Activated naive CD8-positive, alpha-beta T cell treated with anti-CD3 and anti-CD28 coated beads, Interleukin-2, amount 10 ng/mL, durations not matched to agents 7 days and 5 days (primary cell): ENCODE measurements around the gene PARVG. TPM values are rescaled to one million over a fixed set of nuclear protein-coding genes. Genes with fewer than 3 reads are reported as not detected.

Experiments used
- ATAC-seq: fragments of 150-1000 bp; cut with Tn5 transposase; one replicate; pipeline ENCODE4 v1.10.0; 2021; ENCODE audit warnings: low read depth, moderate library complexity
- POLR2A ChIA-PET: fragments of 350-600 bp; sonication (Branson Sonifier 250); formaldehyde crosslinking; loops from one replicate; lab custom pipeline; 2021; ENCODE audit warnings: antibody characterized with exemption; lab: Charles Lee
- DNase-seq: peaks from one replicate; pipeline ENCODE4 v3.0.0; 2021
- H3K27ac Mint-ChIP-seq: one replicate; pipeline ENCODE4 v1.8.0; 2022; ENCODE audit warnings: mild to moderate bottlenecking, mixed read lengths
- H3K27me3 Mint-ChIP-seq: one replicate; pipeline ENCODE4 v1.8.0; 2022; ENCODE audit warnings: mild to moderate bottlenecking, moderate library complexity, mixed read lengths
- H3K36me3 Mint-ChIP-seq: one replicate; pipeline ENCODE4 v1.8.0; 2021; ENCODE audit warnings: mild to moderate bottlenecking, mixed read lengths
- H3K4me1 Mint-ChIP-seq: one replicate; pipeline ENCODE4 v1.8.0; 2021; ENCODE audit warnings: mixed read lengths
- H3K4me3 Mint-ChIP-seq: one replicate; pipeline ENCODE4 v1.8.0; 2022; ENCODE audit warnings: mild to moderate bottlenecking, moderate library complexity, mixed read lengths
- H3K9me3 Mint-ChIP-seq: one replicate; pipeline ENCODE4 v1.8.0; 2021; ENCODE audit warnings: mixed read lengths
- total RNA-seq, 2 experiments: library from RNA; stranded (reverse); gene quantifications; one replicate each; pipeline ENCODE4 v1.2.3, GENCODE V29; 2021

The PARVG gene
- total RNA-seq, 2 experiments from 2014 or later: 238 to 241 TPM

DNA sequence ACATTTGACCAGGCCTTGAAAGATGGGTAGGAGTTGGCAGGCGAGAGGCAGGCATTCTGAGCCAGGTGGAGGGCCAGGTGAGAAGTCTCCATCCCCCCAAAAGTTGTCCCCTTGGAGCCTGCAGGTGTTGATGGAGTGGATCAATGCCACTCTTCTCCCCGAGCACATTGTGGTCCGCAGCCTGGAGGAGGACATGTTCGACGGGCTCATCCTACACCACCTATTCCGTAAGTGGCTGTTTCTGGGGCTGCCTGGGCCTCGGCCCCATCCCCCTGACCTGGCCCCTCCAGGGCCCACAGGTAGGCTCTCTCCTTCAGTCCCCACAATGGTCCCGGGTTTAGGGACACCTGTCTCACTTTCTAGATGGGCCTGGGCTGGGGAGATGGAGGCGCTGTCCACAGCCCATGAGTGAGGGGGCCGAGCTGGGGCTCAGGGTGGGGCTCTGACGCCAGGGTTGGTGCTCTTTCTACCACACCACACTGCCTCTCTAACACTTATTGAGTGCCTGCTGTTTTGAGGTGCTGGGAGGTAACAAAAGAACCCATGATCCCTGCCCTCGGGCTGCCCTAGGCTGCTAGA is 7.0 kb downstream of the PARVG start:
- Mint-ChIP-seq H3K9me3 (no peaks in the 10 kb centered on the region), H3K36me3 (peaks cover 9% of the 10 kb centered on the region), H3K27ac (no peak overlapping the region), H3K4me3 (no peak overlapping the region), H3K27me3 (no peaks in the 10 kb centered on the region), H3K4me1 (peaks cover 19% of the 10 kb centered on the region)
- ATAC-seq: no peak
- POLR2A ChIA-PET: interaction anchor here (0.9 to 1.4 kb wide), 2 partner anchors 13 to 20 kb away, joined by 3 read pairs; no protein-coding TSS in a partner anchor
- DNase-seq: peak; percentile 28

GRCh38 chr22:44188316-44188715 is 7.6 kb downstream of the PARVG start:
- H3K4me1 Mint-ChIP-seq: peaks cover 19% of the 10 kb centered on the region
- peaks cover 13% of the 10 kb centered on the region for H3K36me3 Mint-ChIP-seq
- H3K9me3 Mint-ChIP-seq: no peaks in the 10 kb centered on the region
- H3K27me3 Mint-ChIP-seq: no peaks in the 10 kb centered on the region
- H3K4me3 Mint-ChIP-seq: no peak overlapping the region
- POLR2A ChIA-PET: interaction anchor here (0.9 to 1.4 kb wide), 2 partner anchors 12 to 19 kb away, joined by 3 read pairs; no protein-coding TSS in a partner anchor
- H3K27ac Mint-ChIP-seq: no peak overlapping the region
- ATAC-seq (no peak), DNase-seq (peak; percentile 28)

DNA sequence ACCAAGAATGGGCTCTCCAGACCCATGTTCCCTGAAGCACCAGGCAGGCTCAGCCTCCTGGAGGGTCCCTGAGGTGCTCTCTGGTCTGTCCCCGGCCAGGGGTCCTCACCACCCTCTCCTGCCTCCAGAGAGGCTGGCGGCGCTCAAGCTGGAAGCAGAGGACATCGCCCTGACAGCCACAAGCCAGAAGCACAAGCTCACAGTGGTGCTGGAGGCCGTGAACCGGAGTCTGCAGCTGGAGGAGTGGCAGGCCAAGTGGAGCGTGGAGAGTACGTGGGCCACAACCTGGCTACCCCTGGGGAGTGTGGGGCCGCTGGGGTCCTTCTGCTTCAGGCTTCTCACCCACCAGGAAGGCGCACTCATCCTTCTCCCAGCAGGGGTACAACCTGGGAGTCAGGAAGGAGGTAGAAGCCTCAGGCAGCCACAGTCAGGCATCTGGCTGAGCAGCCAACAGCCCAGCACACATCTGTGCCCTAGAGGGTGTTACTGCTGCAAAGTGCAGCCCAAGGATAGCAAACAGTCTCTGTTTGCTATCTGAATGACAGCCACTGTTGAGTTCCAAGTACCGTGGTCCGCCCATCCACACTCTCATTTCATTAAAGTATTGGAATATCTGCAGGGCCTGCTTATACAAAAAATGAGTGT is 8.4 kb downstream of the PARVG start:
- H3K4me3 Mint-ChIP-seq: no peak overlapping the region
- peaks cover 19% of the 10 kb centered on the region for H3K36me3 Mint-ChIP-seq
- peaks cover 23% of the 10 kb centered on the region for H3K4me1 Mint-ChIP-seq
- peak overlapping the region; percentile 51 for H3K27ac Mint-ChIP-seq
- POLR2A ChIA-PET: interaction anchor here (1.4 kb wide), 1 partner anchor 11 kb away, joined by 3 read pairs; no protein-coding TSS in a partner anchor
- no peak for ATAC-seq
- H3K27me3 Mint-ChIP-seq: no peaks in the 10 kb centered on the region
- DNase-seq: peak; percentile 24
- no peaks in the 10 kb centered on the region for H3K9me3 Mint-ChIP-seq

- no peaks in the 10 kb centered on the region for H3K9me3 Mint-ChIP-seq
- H3K36me3 Mint-ChIP-seq: peaks cover 26% of the 10 kb centered on the region
- no peak for DNase-seq
- no peaks in the 10 kb centered on the region for H3K27me3 Mint-ChIP-seq
- H3K4me3 Mint-ChIP-seq: no peak overlapping the region
- H3K27ac Mint-ChIP-seq: no peak overlapping the region
- POLR2A ChIA-PET: interaction anchor here (2.3 kb wide), 1 partner anchor 8 kb away, joined by 13 read pairs; the partner anchor contains the start of gene PARVG
- no peak for ATAC-seq
- H3K4me1 Mint-ChIP-seq: peaks cover 25% of the 10 kb centered on the region
Observed at GRCh38 chr22:44190381-44190976, 9.8 kb downstream of the PARVG start.

- no peak overlapping the region for H3K4me3 Mint-ChIP-seq
- H3K27me3 Mint-ChIP-seq: no peaks in the 10 kb centered on the region
- peaks cover 24% of the 10 kb centered on the region for H3K36me3 Mint-ChIP-seq
- ATAC-seq: no peak
- DNase-seq: peak; percentile 28
- no peak overlapping the region for H3K27ac Mint-ChIP-seq
- H3K4me1 Mint-ChIP-seq: peaks cover 25% of the 10 kb centered on the region
- POLR2A ChIA-PET: interaction anchor here (2.3 kb wide), 1 partner anchor 9 kb away, joined by 13 read pairs; the partner anchor contains the start of gene PARVG
- H3K9me3 Mint-ChIP-seq: no peaks in the 10 kb centered on the region
Observed at GRCh38 chr22:44191036-44191454, 10.3 kb downstream of the PARVG start.

DNA sequence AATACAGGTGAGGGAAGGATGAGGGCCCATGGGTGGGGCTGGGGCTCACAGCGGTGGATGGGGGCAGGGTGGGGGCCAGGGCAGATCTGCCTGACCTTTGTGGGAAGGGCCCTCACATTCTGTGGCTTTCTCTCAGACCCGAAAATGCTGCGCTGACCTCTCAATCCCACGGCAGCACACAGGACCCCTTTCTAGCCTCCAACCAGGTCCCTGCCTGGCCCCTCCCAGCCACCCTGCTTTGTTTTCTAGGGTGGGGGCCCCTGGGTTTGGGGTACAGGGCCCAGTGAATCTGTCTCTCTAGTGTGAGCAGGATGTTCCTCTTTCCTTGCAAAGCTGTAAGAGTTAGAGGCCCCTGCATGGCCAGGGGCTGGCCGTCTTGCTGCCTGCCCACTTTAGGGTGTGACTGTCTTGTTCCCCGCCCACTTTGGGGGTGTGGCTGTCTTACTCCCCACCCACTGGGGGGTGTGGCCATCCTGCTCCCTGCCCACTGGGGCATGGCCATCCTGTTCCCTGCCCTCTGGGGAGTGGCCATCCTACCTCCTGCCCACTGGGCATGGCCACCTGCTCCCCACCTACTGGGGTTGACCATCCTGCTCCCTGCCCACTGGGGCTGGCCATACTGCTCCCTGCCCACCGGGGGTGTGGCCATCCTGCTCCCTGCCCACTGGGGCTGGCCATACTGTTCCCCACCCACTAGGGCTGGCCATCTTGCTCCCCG is 11.5 kb downstream of the PARVG start:
- ATAC-seq: peak; percentile 40
- H3K9me3 Mint-ChIP-seq: no peaks in the 10 kb centered on the region
- DNase-seq: peak; percentile 70
- peaks cover 24% of the 10 kb centered on the region for H3K36me3 Mint-ChIP-seq
- no peaks in the 10 kb centered on the region for H3K27me3 Mint-ChIP-seq
- peaks cover 23% of the 10 kb centered on the region for H3K4me1 Mint-ChIP-seq
- no peak overlapping the region for H3K27ac Mint-ChIP-seq
- POLR2A ChIA-PET: interaction anchor here (2.3 kb wide), 1 partner anchor 10 kb away, joined by 13 read pairs; the partner anchor contains the start of gene PARVG
- H3K4me3 Mint-ChIP-seq: no peak overlapping the region

GRCh38 chr22:44192816-44193534 is 12.2 kb downstream of the PARVG start:
- Mint-ChIP-seq H3K27me3 (no peaks in the 10 kb centered on the region), H3K4me1 (peaks cover 21% of the 10 kb centered on the region), H3K9me3 (no peaks in the 10 kb centered on the region), H3K27ac (peak overlapping the region; percentile 50), H3K36me3 (peaks cover 25% of the 10 kb centered on the region), H3K4me3 (peak overlapping the region; percentile 29)
- no peak for ATAC-seq
- POLR2A ChIA-PET: interaction anchor here (0.8 kb wide), 1 partner anchor 12 kb away, joined by 4 read pairs; the partner anchor contains the start of gene PARVG
- peak; percentile 29 for DNase-seq

- ATAC-seq: no peak
- POLR2A ChIA-PET: interaction anchor here (0.8 kb wide), 1 partner anchor 12 kb away, joined by 4 read pairs; the partner anchor contains the start of gene PARVG
- peaks cover 29% of the 10 kb centered on the region for H3K36me3 Mint-ChIP-seq
Observed at GRCh38 chr22:44193535-44193891, 12.8 kb downstream of the PARVG start.

DNA sequence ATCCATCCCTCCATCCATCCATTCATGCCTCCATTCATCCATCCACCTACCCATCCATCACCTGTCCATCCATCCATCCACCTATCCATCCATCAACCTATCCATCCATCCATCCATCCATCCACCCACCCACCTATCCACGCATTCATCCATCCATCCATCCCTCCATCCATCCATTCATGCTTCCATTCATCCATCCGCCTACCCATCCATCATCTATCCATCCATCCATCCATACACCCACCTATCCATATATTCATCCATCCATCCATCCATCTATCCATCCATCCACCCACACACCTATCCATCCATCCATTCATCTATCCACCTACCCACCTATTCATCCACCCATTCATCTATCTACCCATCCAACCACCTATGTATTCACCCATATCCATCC is 13.8 kb downstream of the PARVG start:
- ATAC-seq (no peak), DNase-seq (no peak)
- POLR2A ChIA-PET: interaction anchor here (1.6 to 1.9 kb wide), 2 partner anchors 12 to 14 kb away, joined by 4 to 9 read pairs; partner anchors contain the start of gene PARVG
- no peak overlapping the region for H3K4me3 Mint-ChIP-seq
- H3K27ac Mint-ChIP-seq: peak overlapping the region; percentile 43
- H3K27me3 Mint-ChIP-seq: no peaks in the 10 kb centered on the region
- no peaks in the 10 kb centered on the region for H3K9me3 Mint-ChIP-seq
- H3K4me1 Mint-ChIP-seq: peaks cover 29% of the 10 kb centered on the region
- H3K36me3 Mint-ChIP-seq: peaks cover 39% of the 10 kb centered on the region

More at GRCh38 chr22:44193535-44193891, 12.8 kb downstream of the PARVG start:
- Mint-ChIP-seq H3K4me1 (peaks cover 24% of the 10 kb centered on the region), H3K9me3 (no peaks in the 10 kb centered on the region), H3K27ac (no peak overlapping the region), H3K4me3 (no peak overlapping the region), H3K27me3 (no peaks in the 10 kb centered on the region)
- DNase-seq: no peak

DNA sequence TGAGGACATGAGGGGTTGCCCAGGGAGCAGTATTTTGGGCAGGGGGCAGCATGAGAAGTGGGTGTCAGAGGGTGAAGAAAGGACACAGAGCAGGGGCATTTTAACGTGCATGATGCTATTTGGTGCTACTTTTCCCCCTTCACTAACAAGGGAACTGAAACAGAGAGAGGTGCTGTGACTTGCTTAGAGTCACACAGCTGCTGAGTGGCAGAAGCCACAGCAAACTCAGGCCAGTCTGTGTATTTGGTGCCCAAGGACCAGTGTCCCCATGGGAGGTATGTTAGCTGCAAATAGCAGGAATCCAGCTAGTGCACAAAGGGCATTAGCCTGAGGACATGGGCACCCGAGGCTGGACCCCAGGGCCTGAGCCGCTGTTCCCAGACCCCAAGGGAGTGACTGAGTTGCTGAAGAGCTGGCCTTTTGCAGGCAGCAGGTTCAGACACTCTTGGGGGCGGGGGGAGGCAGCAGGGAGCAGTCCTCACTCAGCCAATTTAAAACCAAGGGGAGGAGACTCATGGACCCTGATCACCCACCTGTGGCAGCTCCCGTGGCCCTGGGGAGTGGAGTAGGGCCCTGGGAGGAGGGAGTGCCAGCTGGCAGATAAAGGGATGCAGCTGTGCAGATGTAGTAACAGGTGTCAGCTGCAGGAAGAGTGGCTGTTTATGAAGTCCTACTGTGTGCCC is 14.6 kb downstream of the PARVG start:
- Mint-ChIP-seq H3K9me3 (no peaks in the 10 kb centered on the region), H3K27me3 (no peaks in the 10 kb centered on the region), H3K36me3 (peaks cover 42% of the 10 kb centered on the region), H3K27ac (no peak overlapping the region), H3K4me3 (no peak overlapping the region), H3K4me1 (peaks cover 34% of the 10 kb centered on the region)
- POLR2A ChIA-PET: interaction anchor here (0.5 to 1.9 kb wide), 4 partner anchors 13 to 151 kb away, joined by 3 to 9 read pairs (median 4); partner anchors contain the start of gene PARVG
- DNase-seq: peak; percentile 21
- no peak for ATAC-seq

DNA sequence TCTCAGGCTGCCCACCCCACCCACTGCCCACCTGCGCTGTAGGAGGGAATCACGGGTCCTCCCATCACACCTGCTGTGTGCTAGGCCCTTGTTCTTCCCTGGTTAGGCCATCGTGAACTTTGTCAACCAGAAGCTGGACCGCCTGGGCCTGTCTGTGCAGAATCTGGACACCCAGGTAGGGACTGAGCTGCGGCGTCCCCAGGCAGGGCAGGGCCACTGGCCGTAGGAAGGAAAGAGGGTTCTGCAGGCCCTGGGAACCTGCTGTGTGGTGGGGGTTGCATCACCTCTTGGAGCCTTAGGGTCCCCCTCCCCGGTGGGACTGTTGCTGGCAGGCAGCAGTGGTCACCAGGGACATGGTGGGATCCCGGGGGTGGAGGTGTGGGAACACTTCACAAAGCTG is 15.5 kb downstream of the PARVG start:
- POLR2A ChIA-PET: interaction anchor here (0.9 to 1.6 kb wide), 3 partner anchors 13 to 15 kb away, joined by 3 to 4 read pairs (median 3); partner anchors contain the start of gene PARVG

GRCh38 chr22:44196731-44197131 is 16.0 kb downstream of the PARVG start:
- H3K9me3 Mint-ChIP-seq: no peaks in the 10 kb centered on the region
- no peak overlapping the region for H3K27ac Mint-ChIP-seq
- POLR2A ChIA-PET: interaction anchor here (0.9 to 1.1 kb wide), 2 partner anchors 14 to 16 kb away, joined by 3 read pairs; partner anchors contain the start of gene PARVG
- peaks cover 41% of the 10 kb centered on the region for H3K4me1 Mint-ChIP-seq
- ATAC-seq (no peak), DNase-seq (peak; percentile 12)
- H3K27me3 Mint-ChIP-seq: no peaks in the 10 kb centered on the region
- H3K36me3 Mint-ChIP-seq: peaks cover 45% of the 10 kb centered on the region
- H3K4me3 Mint-ChIP-seq: no peak overlapping the region

More for the DNA sequence above, 15.5 kb downstream of the PARVG start:
- ATAC-seq (no peak), DNase-seq (peak; percentile 10)
- Mint-ChIP-seq H3K4me1 (peaks cover 42% of the 10 kb centered on the region), H3K4me3 (no peak overlapping the region), H3K9me3 (no peaks in the 10 kb centered on the region), H3K36me3 (peaks cover 48% of the 10 kb centered on the region), H3K27me3 (no peaks in the 10 kb centered on the region), H3K27ac (no peak overlapping the region)
